H9 (cell line): ENCODE data around the gene PER2. TPM values are rescaled to one million over a fixed set of nuclear protein-coding genes. Genes with fewer than 3 reads are reported as not detected.

ENCODE experiments used
- DNase-seq: peaks from one replicate; pipeline ENCODE4 v3.0.0-alpha.2; 2017
- H2AFZ ChIP-seq: one replicate; pipeline ENCODE4 v1.6.1; 2013; ENCODE audit warnings: mild to moderate bottlenecking, low read length, control low read depth, moderate library complexity
- H2AK5ac ChIP-seq: 2 replicates; pipeline ENCODE4 v1.6.1; 2013; ENCODE audit warnings: low read length, control low read depth, mixed read lengths; ENCODE audit not compliant: insufficient read length
- H2BK120ac ChIP-seq: one replicate; pipeline ENCODE4 v1.6.1; 2013; ENCODE audit warnings: low read depth, mild to moderate bottlenecking, low read length, control low read depth, inconsistent platforms; ENCODE audit not compliant: poor library complexity, severe bottlenecking
- H2BK12ac ChIP-seq: 2 replicates; pipeline ENCODE4 v1.6.1; 2013; ENCODE audit warnings: low read length, control low read depth, mixed read lengths, low read depth; ENCODE audit not compliant: insufficient read length
- H2BK15ac ChIP-seq: 2 replicates; pipeline ENCODE4 v1.6.1; 2013; ENCODE audit warnings: low read depth, low read length, control low read depth
- H2BK20ac ChIP-seq: one replicate; pipeline ENCODE4 v1.6.1; 2013; ENCODE audit warnings: low read depth, mild to moderate bottlenecking, low read length, control low read depth, inconsistent platforms; ENCODE audit not compliant: poor library complexity, severe bottlenecking
- H2BK5ac ChIP-seq: 2 replicates; pipeline ENCODE4 v1.6.1; 2013; ENCODE audit warnings: low read length, control low read depth, mixed read lengths; ENCODE audit not compliant: insufficient read length
- H3K14ac ChIP-seq: 2 replicates; pipeline ENCODE4 v1.6.1; 2013; ENCODE audit warnings: low read length, control low read depth; ENCODE audit not compliant: insufficient read depth
- H3K18ac ChIP-seq: 2 replicates; pipeline ENCODE4 v1.6.1; 2013; ENCODE audit warnings: low read depth, mild to moderate bottlenecking, mixed read lengths, low read length, control low read depth; ENCODE audit not compliant: insufficient read length
- H3K23ac ChIP-seq: 2 replicates; pipeline ENCODE4 v1.6.1; 2013; ENCODE audit warnings: low read length, control low read depth, mixed read lengths, low read depth; ENCODE audit not compliant: insufficient read length
- H3K23me2 ChIP-seq: 2 replicates; pipeline ENCODE4 v1.6.1; 2013; ENCODE audit warnings: low read depth, mild to moderate bottlenecking, mixed read lengths, low read length, control low read depth; ENCODE audit not compliant: insufficient read length, poor library complexity, severe bottlenecking
- H3K27ac ChIP-seq: 2 replicates; pipeline ENCODE4 v1.5.1; 2013; ENCODE audit warnings: low read length, control low read depth, mixed read lengths, low read depth; ENCODE audit not compliant: insufficient read length
- H3K27me3 ChIP-seq: 2 replicates; pipeline ENCODE4 v1.6.1; 2013; ENCODE audit warnings: low read length, control low read depth, inconsistent platforms; ENCODE audit not compliant: insufficient read depth
- H3K4ac ChIP-seq: 2 replicates; pipeline ENCODE4 v1.6.1; 2013; ENCODE audit warnings: low read depth, mild to moderate bottlenecking, control low read depth, inconsistent platforms, low read length, moderate library complexity
- H3K4me1 ChIP-seq: 2 replicates; pipeline ENCODE4 v1.6.1; 2013; ENCODE audit warnings: low read length, control low read depth, inconsistent platforms; ENCODE audit not compliant: insufficient read depth
- H3K4me2 ChIP-seq: 2 replicates; pipeline ENCODE4 v1.6.1; 2013; ENCODE audit warnings: low read length, control low read depth, mixed read lengths; ENCODE audit not compliant: insufficient read length, insufficient read depth
- H3K56ac ChIP-seq: 2 replicates; pipeline ENCODE4 v1.6.1; 2013; ENCODE audit warnings: low read depth, mild to moderate bottlenecking, mixed read lengths, low read length, control low read depth; ENCODE audit not compliant: insufficient read length
- H3K79me1 ChIP-seq: 2 replicates; pipeline ENCODE4 v1.6.1; 2013; ENCODE audit warnings: low read depth, mild to moderate bottlenecking, moderate library complexity, low read length, control low read depth, inconsistent platforms; ENCODE audit not compliant: insufficient read depth, poor library complexity, severe bottlenecking
- H3K79me2 ChIP-seq: 2 replicates; pipeline ENCODE4 v1.6.1; 2013; ENCODE audit warnings: low read length, control low read depth, inconsistent platforms; ENCODE audit not compliant: insufficient read depth
- H3K9ac ChIP-seq: 2 replicates; pipeline ENCODE4 v1.6.1; 2013; ENCODE audit warnings: low read length, control low read depth, mixed read lengths; ENCODE audit not compliant: insufficient read length; ENCODE audit errors: extremely low read depth
- H3K9me3 ChIP-seq: one replicate; pipeline ENCODE4 v1.6.1; 2013; ENCODE audit warnings: low read depth, low read length, inconsistent platforms; ENCODE audit not compliant: control insufficient read depth
- H3T11ph ChIP-seq: one replicate; pipeline ENCODE4 v1.6.1; 2013; ENCODE audit warnings: mild to moderate bottlenecking, low read length, control low read depth, inconsistent platforms
- H4K20me1 ChIP-seq: one replicate; pipeline ENCODE4 v1.6.1; 2013; ENCODE audit not compliant: control insufficient read depth, insufficient read length, insufficient read depth
- H4K5ac ChIP-seq: 2 replicates; pipeline ENCODE4 v1.6.1; 2013; ENCODE audit warnings: low read depth, mild to moderate bottlenecking, mixed read lengths, low read length, control low read depth; ENCODE audit not compliant: insufficient read length
- H4K8ac ChIP-seq: replicated peaks from 2 replicates; pipeline ENCODE4 v1.6.1; 2013; ENCODE audit warnings: low read length, control low read depth, mixed read lengths, low read depth; ENCODE audit not compliant: insufficient read length
- H4K91ac ChIP-seq: 2 replicates; pipeline ENCODE4 v1.6.1; 2013; ENCODE audit warnings: low read depth, mild to moderate bottlenecking, moderate library complexity, mixed read lengths, low read length, control low read depth; ENCODE audit not compliant: insufficient read length
- H3K27ac Mint-ChIP-seq, 3 experiments: 2 replicates in 2 of 3; 3 replicates in 1 of 3; pipeline ENCODE4 v1.8.0; 2020 to 2021; ENCODE audit warnings: mixed read lengths in 3 of 3, mild to moderate bottlenecking in 1 of 3, moderate library complexity in 1 of 3
- H3K27me3 Mint-ChIP-seq: 2 replicates; pipeline ENCODE4 v1.8.0; 2021; ENCODE audit warnings: low read depth, mild to moderate bottlenecking, moderate library complexity, mixed read lengths
- H3K36me3 Mint-ChIP-seq, 3 experiments: 2 replicates in 2 of 3; 3 replicates in 1 of 3; pipeline ENCODE4 v1.8.0; 2020 to 2021; ENCODE audit warnings: low read depth in 3 of 3, mixed read lengths in 3 of 3; ENCODE audit not compliant: insufficient read depth in 1 of 3
- H3K4me1 Mint-ChIP-seq, 2 experiments: 2 replicates each; pipeline ENCODE4 v1.8.0; 2020; ENCODE audit warnings: mixed read lengths in 2 of 2
- H3K4me3 Mint-ChIP-seq, 2 experiments: 2 replicates in 1 of 2; 3 replicates in 1 of 2; pipeline ENCODE4 v1.8.0; 2020 to 2021; ENCODE audit warnings: mild to moderate bottlenecking in 2 of 2, mixed read lengths in 2 of 2, moderate library complexity in 1 of 2
- H3K9me3 Mint-ChIP-seq, 2 experiments: 2 replicates in 1 of 2; 3 replicates in 1 of 2; pipeline ENCODE4 v1.8.0; 2020; ENCODE audit warnings: mild to moderate bottlenecking in 2 of 2, mixed read lengths in 2 of 2, moderate library complexity in 1 of 2
- CTCF ChIP-seq: fragments of 200-600 bp; sonication (generic); conservative IDR thresholded peaks from 3 replicates; pipeline ENCODE4 v1.8.0; 2021; ENCODE audit warnings: antibody characterized with exemption, mild to moderate bottlenecking
- WGBS: extraction: QIAGEN DNeasy Blood & Tissue Kit; methylation state at CpG from one replicate; pipeline ENCODE4 v1.1.7; 2013; ENCODE audit warnings: missing lambda C conversion rate, low lambda C conversion rate, mixed read lengths; ENCODE audit not compliant: insufficient read length; ENCODE audit errors: extremely low coverage; 5-methylcytosine and 5-hydroxymethylcytosine counted together
- total RNA-seq: library from RNA; stranded (reverse); gene quantifications from 2 replicates; pipeline ENCODE4 v1.2.1, GENCODE V29; 2021

PER2 gene
- total RNA-seq, 1 experiment from 2014 or later = 12.9 TPM

DNA sequence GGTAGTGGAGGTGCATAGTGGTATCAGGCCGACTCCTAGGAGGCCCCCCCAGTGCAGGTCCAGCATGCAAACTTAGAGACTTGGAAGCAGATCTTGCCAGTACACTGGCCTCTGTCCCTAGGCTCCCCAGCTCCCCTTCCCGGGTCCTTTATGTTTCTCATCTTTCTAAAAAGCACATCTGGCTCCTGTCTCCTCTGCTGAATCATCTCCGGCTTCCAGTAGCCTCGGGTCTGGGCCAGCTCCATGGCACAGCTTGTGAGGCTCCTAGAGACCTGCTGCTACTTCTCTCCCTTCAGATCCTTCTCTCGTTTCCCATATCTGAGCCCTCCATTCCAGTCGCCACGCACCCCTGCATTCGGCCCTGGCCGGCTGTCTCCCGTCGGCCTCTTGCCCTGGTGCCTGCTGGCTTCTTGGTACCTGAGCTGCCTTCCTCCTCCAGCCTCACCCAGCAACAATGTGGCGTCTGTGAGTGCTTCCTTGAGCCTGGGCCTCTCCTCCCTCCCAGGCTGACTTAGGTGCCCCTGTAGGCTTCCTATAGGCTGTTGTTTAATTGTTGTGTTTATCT, 38.5 kb upstream of the PER2 start:
- Histone ChIP-seq H3K23ac (no peak overlapping the region), H4K8ac (no peak overlapping the region), H3K56ac (no peak overlapping the region), H3T11ph (no peak overlapping the region), H2BK12ac (no peak overlapping the region), H2AK5ac (no peak overlapping the region), H3K27ac (no peak overlapping the region), H2BK15ac (no peak overlapping the region), H2BK120ac (no peak overlapping the region), H2AFZ (no peak overlapping the region), H3K4me2 (no peak overlapping the region), H3K9me3 (no peaks in the 10 kb centered on the region), H3K4me1 (no peaks in the 10 kb centered on the region), H3K4ac (no peak overlapping the region), H4K91ac (no peak overlapping the region), H2BK5ac (no peak overlapping the region), H3K23me2 (no peaks in the 10 kb centered on the region), H3K18ac (no peak overlapping the region), H4K5ac (no peak overlapping the region), H2BK20ac (no peak overlapping the region), H3K79me1 (no peaks in the 10 kb centered on the region), H3K9ac (no peak overlapping the region), H3K14ac (no peak overlapping the region), H4K20me1 (no peaks in the 10 kb centered on the region), H3K27me3 (no peaks in the 10 kb centered on the region), H3K79me2 (peaks cover under 1% of the 10 kb centered on the region; the same call in 1 of the 2 replicates)
- H3K9me3 Mint-ChIP-seq = peaks cover 0 to 3% of the 10 kb centered on the region in 2 experiments; a peak in 2 of 5 replicates
- H3K4me1 Mint-ChIP-seq = peaks cover under 1% of the 10 kb centered on the region in 2 experiments
- no peak for DNase-seq
- no peak overlapping the region; a peak in 1 of 7 replicates for H3K27ac Mint-ChIP-seq
- no CpG with 5 or more reads among the region's 12 CpGs for WGBS
- H3K36me3 Mint-ChIP-seq = peaks cover 14 to 43% (median 39%) of the 10 kb centered on the region in 3 experiments
- no peak overlapping the region for H3K4me3 Mint-ChIP-seq
- no peak for TF ChIP-seq CTCF
- H3K27me3 Mint-ChIP-seq = no peaks in the 10 kb centered on the region; the same call in 1 of the 2 replicates
